Smooth muscle cell (in vitro differentiated cells): ENCODE data around the gene DAB1. TPM values are rescaled to one million over a fixed set of nuclear protein-coding genes. Genes with fewer than 3 reads are reported as not detected.

Experiments
- DNase-seq: peaks from one replicate; lab custom pipeline; 2025; ENCODE audit not compliant: unreplicated experiment; lab: John Stamatoyannopoulos, UW
- H2AFZ ChIP-seq: fragments of 200-600 bp; sonication (generic); 2 replicates; pipeline ENCODE4 v1.6.0; 2016; ENCODE audit warnings: antibody characterized with exemption, low read depth, mild to moderate bottlenecking
- H3F3A ChIP-seq: fragments of 200-600 bp; sonication (generic); 2 replicates; pipeline ENCODE4 v1.6.0; 2017; ENCODE audit warnings: antibody characterized with exemption, low read depth
- H3K27ac ChIP-seq: fragments of 200-600 bp; sonication (generic); 2 replicates; pipeline ENCODE4 v1.5.1; 2016; ENCODE audit warnings: low read depth, mild to moderate bottlenecking
- H3K27me3 ChIP-seq: fragments of 200-600 bp; sonication (generic); 2 replicates; pipeline ENCODE4 v1.6.1; 2016; ENCODE audit warnings: low read depth, mild to moderate bottlenecking
- H3K36me3 ChIP-seq: fragments of 200-600 bp; sonication (generic); 2 replicates; pipeline ENCODE4 v1.5.1; 2016; ENCODE audit warnings: low read depth
- H3K4me1 ChIP-seq: fragments of 200-600 bp; sonication (generic); 2 replicates; pipeline ENCODE4 v1.5.1; 2016; ENCODE audit warnings: low read depth
- H3K4me2 ChIP-seq: fragments of 200-600 bp; sonication (generic); 2 replicates; pipeline ENCODE4 v1.6.0; 2016; ENCODE audit warnings: mild to moderate bottlenecking
- H3K4me3 ChIP-seq: fragments of 200-600 bp; sonication (generic); 2 replicates; pipeline ENCODE4 v1.5.1; 2016; ENCODE audit warnings: mild to moderate bottlenecking
- H3K79me2 ChIP-seq: fragments of 200-600 bp; sonication (generic); 2 replicates; pipeline ENCODE4 v1.6.0; 2016; ENCODE audit warnings: low read depth, mild to moderate bottlenecking
- H3K9ac ChIP-seq: fragments of 200-600 bp; sonication (generic); 2 replicates; pipeline ENCODE4 v1.6.0; 2016; ENCODE audit warnings: low read depth
- H3K9me3 ChIP-seq: fragments of 200-600 bp; sonication (generic); replicated peaks from 2 replicates; pipeline ENCODE4 v1.5.1; 2016; ENCODE audit warnings: low read depth
- H4K20me1 ChIP-seq: fragments of 200-600 bp; sonication (generic); 2 replicates; pipeline ENCODE4 v1.6.0; 2016; ENCODE audit warnings: low read depth
- WGBS: methylation state at CpG from one replicate; pipeline ENCODE4 v1.1.7; 2016; ENCODE audit warnings: low lambda C conversion rate; 5-methylcytosine and 5-hydroxymethylcytosine counted together
- polyA plus RNA-seq: library from polyadenylated mRNA; unstranded; fragments of >200 nt; fragmentation: Nextera tagmentation; extraction: Ambion mirVana; gene quantifications from 2 replicates; pipeline ENCODE4 v1.2.1, GENCODE V29; 2016
- total RNA-seq: library from RNA; depleted of rRNA; stranded (reverse); fragments of >200 nt; gene quantifications from 2 replicates; pipeline ENCODE4 v1.2.3, GENCODE V29; 2014
- TF ChIP-seq, protein P1 (sequence below): fragments of 200-600 bp; sonication (generic); IDR thresholded peaks from 2 replicates; pipeline ENCODE4 v1.5.1; 2017; ENCODE audit warnings: borderline replicate concordance, mild to moderate bottlenecking, antibody characterized with exemption; ENCODE audit not compliant: insufficient read depth, poor library complexity, severe bottlenecking

Gene DAB1
- total and polyA plus RNA-seq, 2 experiments from 2014 or later = 0.22 to 0.30 TPM

DNA sequence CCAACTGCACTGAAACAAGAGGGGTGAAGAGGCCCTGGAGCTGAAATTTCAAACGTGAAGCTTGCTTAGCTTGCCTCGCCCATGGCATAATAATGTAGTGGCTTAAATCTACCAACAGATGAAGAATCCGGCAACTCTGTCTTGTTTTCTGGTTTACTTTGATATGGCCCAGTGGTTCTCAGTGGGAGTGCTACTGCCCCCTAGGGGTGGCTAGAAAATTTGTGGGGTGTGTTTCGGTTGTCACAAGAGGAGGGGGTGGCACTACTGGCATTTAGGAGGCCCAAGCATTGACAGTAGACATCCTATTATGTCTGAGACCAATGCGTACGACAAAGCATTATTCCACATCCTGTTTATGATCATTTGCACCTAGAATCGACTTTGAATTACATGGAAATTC lies 406.1 kb downstream of the DAB1 start:
- WGBS = 87% methylated on average over 7 of the region's 7 CpGs
- Histone ChIP-seq H3K79me2 (no peaks in the 10 kb centered on the region), H3K27ac (no peak overlapping the region), H3K36me3 (no peaks in the 10 kb centered on the region), H4K20me1 (no peaks in the 10 kb centered on the region), H3K4me2 (no peak overlapping the region), H2AFZ (no peak overlapping the region), H3K27me3 (no peaks in the 10 kb centered on the region), H3K9ac (no peak overlapping the region), H3K4me1 (no peaks in the 10 kb centered on the region), H3K9me3 (no peaks in the 10 kb centered on the region), H3K4me3 (no peak overlapping the region), H3F3A (no peaks in the 10 kb centered on the region)
- no peak for DNase-seq
- TF ChIP-seq, protein P1, sequence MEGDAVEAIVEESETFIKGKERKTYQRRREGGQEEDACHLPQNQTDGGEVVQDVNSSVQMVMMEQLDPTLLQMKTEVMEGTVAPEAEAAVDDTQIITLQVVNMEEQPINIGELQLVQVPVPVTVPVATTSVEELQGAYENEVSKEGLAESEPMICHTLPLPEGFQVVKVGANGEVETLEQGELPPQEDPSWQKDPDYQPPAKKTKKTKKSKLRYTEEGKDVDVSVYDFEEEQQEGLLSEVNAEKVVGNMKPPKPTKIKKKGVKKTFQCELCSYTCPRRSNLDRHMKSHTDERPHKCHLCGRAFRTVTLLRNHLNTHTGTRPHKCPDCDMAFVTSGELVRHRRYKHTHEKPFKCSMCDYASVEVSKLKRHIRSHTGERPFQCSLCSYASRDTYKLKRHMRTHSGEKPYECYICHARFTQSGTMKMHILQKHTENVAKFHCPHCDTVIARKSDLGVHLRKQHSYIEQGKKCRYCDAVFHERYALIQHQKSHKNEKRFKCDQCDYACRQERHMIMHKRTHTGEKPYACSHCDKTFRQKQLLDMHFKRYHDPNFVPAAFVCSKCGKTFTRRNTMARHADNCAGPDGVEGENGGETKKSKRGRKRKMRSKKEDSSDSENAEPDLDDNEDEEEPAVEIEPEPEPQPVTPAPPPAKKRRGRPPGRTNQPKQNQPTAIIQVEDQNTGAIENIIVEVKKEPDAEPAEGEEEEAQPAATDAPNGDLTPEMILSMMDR = peak; percentile 40

DNA sequence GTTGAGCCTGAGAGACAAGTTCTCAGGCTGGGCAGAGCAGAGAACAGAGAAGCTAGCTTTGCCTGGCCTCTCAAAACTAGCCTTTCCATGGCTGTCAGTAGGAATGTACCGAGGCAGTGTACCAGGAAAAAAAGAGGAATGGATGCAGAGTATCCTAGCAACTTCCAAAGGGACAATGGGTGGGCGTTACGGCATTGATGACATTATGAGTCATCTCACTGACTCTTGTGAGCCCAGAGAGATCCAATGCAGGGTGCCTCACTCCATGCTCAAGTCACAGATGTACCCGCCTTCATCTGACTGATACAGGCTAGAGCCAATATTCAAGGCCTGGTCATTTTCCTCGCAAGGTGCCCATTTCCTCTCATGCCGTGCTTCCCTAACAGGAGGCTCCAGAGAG lies 406.7 kb downstream of the DAB1 start:
- H3F3A ChIP-seq = no peaks in the 10 kb centered on the region
- no peaks in the 10 kb centered on the region for H3K79me2 ChIP-seq
- WGBS = 76% methylated on average over 6 of the region's 6 CpGs
- no peaks in the 10 kb centered on the region for H3K36me3 ChIP-seq
- no peaks in the 10 kb centered on the region for H4K20me1 ChIP-seq
- no peak overlapping the region for H3K4me2 ChIP-seq
- H3K27ac ChIP-seq = no peak overlapping the region
- no peaks in the 10 kb centered on the region for H3K9me3 ChIP-seq
- no peaks in the 10 kb centered on the region for H3K4me1 ChIP-seq
- DNase-seq = no peak
- H3K9ac ChIP-seq = no peak overlapping the region
- no peaks in the 10 kb centered on the region for H3K27me3 ChIP-seq
- no peak overlapping the region for H3K4me3 ChIP-seq
- H2AFZ ChIP-seq = no peak overlapping the region
- TF ChIP-seq, protein P1 = no peak

DNA sequence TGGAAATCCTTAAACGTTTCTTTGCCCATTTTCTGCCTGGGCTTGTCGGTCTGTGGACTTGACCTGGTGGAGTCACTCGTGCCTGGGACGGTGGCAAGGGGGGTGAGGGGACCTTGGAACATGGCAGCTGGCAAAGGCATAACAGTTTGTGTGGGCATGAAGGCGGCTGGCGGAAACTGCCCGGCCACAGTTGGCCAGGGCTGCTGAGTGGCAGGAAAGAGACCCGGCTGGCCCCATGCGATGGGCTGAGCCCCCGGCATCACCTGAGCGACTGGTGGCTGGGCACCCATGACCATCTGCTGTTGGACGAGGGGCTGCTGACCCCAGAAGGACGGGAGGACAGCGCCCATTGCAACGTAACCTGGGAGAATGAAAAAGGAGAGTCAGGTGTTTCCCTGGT lies 408.8 kb downstream of the DAB1 start:
- no peaks in the 10 kb centered on the region for H3K9me3 ChIP-seq
- H3K27me3 ChIP-seq = no peaks in the 10 kb centered on the region
- H3K9ac ChIP-seq = no peak overlapping the region
- no peak overlapping the region for H3K4me3 ChIP-seq
- no peaks in the 10 kb centered on the region for H4K20me1 ChIP-seq
- H3K4me2 ChIP-seq = no peak overlapping the region
- DNase-seq = no peak
- WGBS = 95% methylated on average over 15 of the region's 15 CpGs
- H3K79me2 ChIP-seq = no peaks in the 10 kb centered on the region
- TF ChIP-seq, protein P1 = no peak
- no peak overlapping the region for H3K27ac ChIP-seq
- H3K4me1 ChIP-seq = no peaks in the 10 kb centered on the region
- H2AFZ ChIP-seq = no peak overlapping the region
- no peaks in the 10 kb centered on the region for H3F3A ChIP-seq
- no peaks in the 10 kb centered on the region for H3K36me3 ChIP-seq

DNA sequence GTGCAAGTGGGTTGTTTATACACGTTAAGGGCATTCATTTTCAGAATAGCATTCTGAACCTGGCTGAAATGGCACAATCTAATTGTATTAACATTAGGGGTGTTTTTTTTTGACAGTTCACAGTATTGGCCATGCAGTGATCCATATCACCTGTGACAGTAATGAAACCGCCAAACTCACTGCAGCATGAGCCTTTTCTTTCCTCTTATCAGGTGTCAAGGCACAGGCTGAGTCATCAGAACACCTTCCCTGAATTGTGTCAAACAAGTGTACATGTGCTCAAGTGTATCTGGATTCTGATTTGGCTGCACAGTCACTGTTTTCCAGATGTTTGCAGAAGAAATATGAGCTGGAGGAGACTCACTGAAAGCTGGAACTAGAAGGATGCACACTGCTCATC lies 410.3 kb downstream of the DAB1 start:
- WGBS = 87% methylated on average over 2 of the region's 2 CpGs
- TF ChIP-seq, protein P1 = no peak
- Histone ChIP-seq H3K27me3 (no peaks in the 10 kb centered on the region), H3K4me3 (no peak overlapping the region), H3K4me2 (no peak overlapping the region), H4K20me1 (no peaks in the 10 kb centered on the region), H3K36me3 (no peaks in the 10 kb centered on the region), H3K27ac (no peak overlapping the region), H3K4me1 (no peaks in the 10 kb centered on the region), H3K9me3 (no peaks in the 10 kb centered on the region), H2AFZ (no peak overlapping the region), H3K9ac (no peak overlapping the region), H3F3A (no peaks in the 10 kb centered on the region), H3K79me2 (no peaks in the 10 kb centered on the region)
- no peak for DNase-seq
